22Rv1 (cell line): ENCODE results near the gene GMNN.

Source experiments
- CTCF ChIP-seq: fragments of 450-650 bp; IDR thresholded peaks from 2 replicates; pipeline ENCODE4 v1.5.1; 2017; ENCODE audit warnings: mild to moderate bottlenecking
- ZFX ChIP-seq: fragments of 450-650 bp; IDR thresholded peaks from 2 replicates; pipeline ENCODE4 v1.6.1; 2017; ENCODE audit warnings: antibody characterized with exemption, borderline replicate concordance

GRCh38 chr6:24822696-24823095, 48.0 kb downstream of the GMNN start:
- TF ChIP-seq CTCF (no peak), ZFX (no peak)
